Measurements from ENCODE around the gene LTBP2. TPM values are rescaled to one million over a fixed set of nuclear protein-coding genes. Genes with fewer than 3 reads are reported as not detected.

Gene LTBP2
- total RNA-seq, 1 donor from 2014 or later, result 1.9 TPM

GRCh38 chr14:74622257-74622656, 10.2 kb upstream of the LTBP2 start:
- Mint-ChIP-seq H3K4me1 (ENCODE audit: unreplicated experiment) (peaks cover 47% of the 10 kb centered on the region), H3K9me3 (ENCODE audit: unreplicated experiment) (no peaks in the 10 kb centered on the region), H3K27me3 (ENCODE audit: unreplicated experiment) (peaks cover 4% of the 10 kb centered on the region), H3K4me3 (ENCODE audit: unreplicated experiment) (no peak overlapping the region), H3K27ac (ENCODE audit: unreplicated experiment) (no peak overlapping the region), H3K36me3 (ENCODE audit: low read depth, unreplicated experiment) (no peaks in the 10 kb centered on the region)
- TF ChIP-seq, protein P1, sequence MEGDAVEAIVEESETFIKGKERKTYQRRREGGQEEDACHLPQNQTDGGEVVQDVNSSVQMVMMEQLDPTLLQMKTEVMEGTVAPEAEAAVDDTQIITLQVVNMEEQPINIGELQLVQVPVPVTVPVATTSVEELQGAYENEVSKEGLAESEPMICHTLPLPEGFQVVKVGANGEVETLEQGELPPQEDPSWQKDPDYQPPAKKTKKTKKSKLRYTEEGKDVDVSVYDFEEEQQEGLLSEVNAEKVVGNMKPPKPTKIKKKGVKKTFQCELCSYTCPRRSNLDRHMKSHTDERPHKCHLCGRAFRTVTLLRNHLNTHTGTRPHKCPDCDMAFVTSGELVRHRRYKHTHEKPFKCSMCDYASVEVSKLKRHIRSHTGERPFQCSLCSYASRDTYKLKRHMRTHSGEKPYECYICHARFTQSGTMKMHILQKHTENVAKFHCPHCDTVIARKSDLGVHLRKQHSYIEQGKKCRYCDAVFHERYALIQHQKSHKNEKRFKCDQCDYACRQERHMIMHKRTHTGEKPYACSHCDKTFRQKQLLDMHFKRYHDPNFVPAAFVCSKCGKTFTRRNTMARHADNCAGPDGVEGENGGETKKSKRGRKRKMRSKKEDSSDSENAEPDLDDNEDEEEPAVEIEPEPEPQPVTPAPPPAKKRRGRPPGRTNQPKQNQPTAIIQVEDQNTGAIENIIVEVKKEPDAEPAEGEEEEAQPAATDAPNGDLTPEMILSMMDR (IDR thresholded peaks at IDR 0.05; ENCODE audit: unreplicated experiment), result no peak
- no peak for DNase-seq (ENCODE audit: low spot score)

DNA sequence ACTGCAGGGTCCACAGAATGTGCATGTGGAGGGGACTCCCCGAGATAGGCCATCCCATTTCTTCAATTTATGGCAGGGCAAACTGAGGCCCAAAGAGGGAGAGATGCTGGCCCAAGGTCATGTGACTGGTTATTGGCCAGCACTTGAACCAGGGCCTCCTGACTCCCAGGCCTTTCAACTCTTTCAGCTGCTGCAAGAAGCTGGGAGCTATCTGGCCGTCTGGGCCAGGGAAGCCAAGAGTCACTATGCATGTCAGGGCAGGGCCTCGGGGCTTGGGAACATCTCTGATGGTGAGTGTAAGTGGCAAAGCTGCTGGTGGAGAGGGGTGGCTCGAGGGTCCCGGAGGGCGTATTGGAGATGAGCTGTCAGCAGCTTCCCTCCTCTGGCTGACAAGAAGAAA, 9.5 kb upstream of the LTBP2 start:
- peak overlapping the region; percentile 89 for H3K27ac Mint-ChIP-seq (ENCODE audit: unreplicated experiment)
- no peak for DNase-seq (ENCODE audit: low spot score)
- H3K9me3 Mint-ChIP-seq (ENCODE audit: unreplicated experiment), result no peaks in the 10 kb centered on the region
- H3K27me3 Mint-ChIP-seq (ENCODE audit: unreplicated experiment), result peaks cover 4% of the 10 kb centered on the region
- H3K36me3 Mint-ChIP-seq (ENCODE audit: low read depth, unreplicated experiment), result no peaks in the 10 kb centered on the region
- TF ChIP-seq, protein P1 (IDR thresholded peaks at IDR 0.05; ENCODE audit: unreplicated experiment), result no peak
- H3K4me3 Mint-ChIP-seq (ENCODE audit: unreplicated experiment), result no peak overlapping the region
- peaks cover 51% of the 10 kb centered on the region for H3K4me1 Mint-ChIP-seq (ENCODE audit: unreplicated experiment)

DNA sequence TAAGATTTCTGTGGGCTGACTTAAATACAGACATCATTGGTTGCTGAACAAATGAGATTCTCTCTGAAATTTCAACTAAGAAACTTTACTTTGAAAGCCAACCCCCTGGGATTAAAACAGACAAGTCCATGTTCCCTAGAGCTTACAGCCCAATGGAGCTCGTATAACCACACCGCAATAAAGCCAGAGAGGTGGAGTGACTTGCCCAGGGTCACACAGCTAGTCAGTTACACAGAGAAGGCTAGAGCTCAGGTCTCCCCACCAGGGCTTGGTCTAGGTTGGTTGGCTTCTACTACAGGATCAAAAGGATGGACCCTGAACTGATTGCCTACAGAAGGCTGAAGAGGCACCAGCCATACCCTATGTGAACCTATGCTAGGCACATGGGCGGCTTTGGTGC, 8.9 kb upstream of the LTBP2 start:
- Mint-ChIP-seq H3K27ac (ENCODE audit: unreplicated experiment) (peak overlapping the region; percentile 89), H3K4me1 (ENCODE audit: unreplicated experiment) (peaks cover 55% of the 10 kb centered on the region), H3K27me3 (ENCODE audit: unreplicated experiment) (peaks cover 5% of the 10 kb centered on the region), H3K9me3 (ENCODE audit: unreplicated experiment) (no peaks in the 10 kb centered on the region), H3K36me3 (ENCODE audit: low read depth, unreplicated experiment) (no peaks in the 10 kb centered on the region), H3K4me3 (ENCODE audit: unreplicated experiment) (no peak overlapping the region)
- no peak for DNase-seq (ENCODE audit: low spot score)
- TF ChIP-seq, protein P1 (IDR thresholded peaks at IDR 0.05; ENCODE audit: unreplicated experiment), result no peak

DNA sequence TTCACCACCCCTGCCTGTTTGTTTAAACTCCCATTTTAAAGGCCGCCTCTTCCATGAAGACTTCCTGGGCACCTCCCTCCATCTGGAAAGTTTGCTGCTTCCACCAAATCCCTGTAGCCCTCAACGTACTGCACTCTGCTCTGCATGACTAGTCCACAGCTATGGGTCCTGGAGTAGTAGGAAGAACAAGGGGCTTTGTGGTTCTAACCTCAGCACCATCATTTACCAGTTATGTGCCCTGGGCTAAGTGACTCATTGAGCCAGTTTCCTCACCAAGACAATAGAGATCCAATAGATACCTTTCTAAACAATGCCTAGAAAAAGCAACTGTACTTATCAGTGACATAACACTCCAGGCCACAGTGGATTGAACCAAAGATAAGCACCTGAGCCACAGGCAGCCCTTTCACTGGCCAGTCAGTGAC, 8.5 kb upstream of the LTBP2 start:
- H3K9me3 Mint-ChIP-seq (ENCODE audit: unreplicated experiment), result no peaks in the 10 kb centered on the region
- DNase-seq (ENCODE audit: low spot score), result no peak
- no peak overlapping the region for H3K4me3 Mint-ChIP-seq (ENCODE audit: unreplicated experiment)
- H3K36me3 Mint-ChIP-seq (ENCODE audit: low read depth, unreplicated experiment), result no peaks in the 10 kb centered on the region
- H3K27ac Mint-ChIP-seq (ENCODE audit: unreplicated experiment), result peak overlapping the region; percentile 89
- TF ChIP-seq, protein P1 (IDR thresholded peaks at IDR 0.05; ENCODE audit: unreplicated experiment), result no peak
- H3K4me1 Mint-ChIP-seq (ENCODE audit: unreplicated experiment), result peaks cover 55% of the 10 kb centered on the region
- H3K27me3 Mint-ChIP-seq (ENCODE audit: unreplicated experiment), result peaks cover 9% of the 10 kb centered on the region

DNA sequence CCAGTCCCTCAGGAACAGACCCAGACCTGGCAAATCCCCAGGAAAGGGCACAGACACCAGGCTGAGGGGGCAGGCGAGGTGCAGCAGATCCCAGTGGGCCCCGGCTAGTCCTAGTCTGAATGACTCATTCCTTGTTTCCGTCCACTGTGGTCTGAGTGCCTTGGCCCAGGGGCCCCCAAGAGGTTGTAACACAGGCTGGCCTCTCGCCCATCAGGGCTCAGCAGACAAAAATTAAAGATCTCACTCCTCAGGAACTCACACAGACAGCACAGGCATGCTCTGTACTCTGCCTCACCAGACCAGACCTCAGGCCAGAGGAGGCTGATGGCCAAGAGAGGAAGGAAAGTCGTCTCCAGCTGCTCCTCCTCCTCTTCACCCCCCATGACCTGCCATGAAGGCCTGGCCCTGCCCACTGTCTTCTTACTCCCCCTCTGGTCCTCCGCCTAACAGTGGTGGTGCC, 7.7 kb upstream of the LTBP2 start:
- no peak for DNase-seq (ENCODE audit: low spot score)
- Mint-ChIP-seq H3K9me3 (ENCODE audit: unreplicated experiment) (no peaks in the 10 kb centered on the region), H3K4me1 (ENCODE audit: unreplicated experiment) (peaks cover 55% of the 10 kb centered on the region), H3K27ac (ENCODE audit: unreplicated experiment) (peak overlapping the region; percentile 89), H3K36me3 (ENCODE audit: low read depth, unreplicated experiment) (no peaks in the 10 kb centered on the region), H3K27me3 (ENCODE audit: unreplicated experiment) (peaks cover 11% of the 10 kb centered on the region), H3K4me3 (ENCODE audit: unreplicated experiment) (no peak overlapping the region)
- TF ChIP-seq, protein P1 (IDR thresholded peaks at IDR 0.05; ENCODE audit: unreplicated experiment), result no peak
